Measurements from ENCODE around the gene HELLS.
"Not testable (repeated sequence)": the region's sequence is repeated elsewhere in the genome, so short reads cannot be mapped to it uniquely, and the experiment has no call there.

The HELLS gene

GRCh38 chr10:94545391-94546048 is at the start of gene HELLS:
Gene HELLS (plus strand): TSS chr10:94545788. CDS start chr10:94545922, 134 bp downstream.
- DNase-seq: peak in 13 of 14 donors; percentile 28 to 85 (median 50)

- no peak for DNase-seq
Observed at GRCh38 chr10:94496010-94496409, 49.6 kb upstream of the HELLS start.

GRCh38 chr10:94496646-94497045 is 48.9 kb upstream of the HELLS start:
- DNase-seq: no peak

GRCh38 chr10:94500063-94500462 is 45.5 kb upstream of the HELLS start:
- DNase-seq: no peak

- DNase-seq: no peak
Observed at GRCh38 chr10:94521276-94522250, 24.0 kb upstream of the HELLS start.

GRCh38 chr10:94524146-94524545 is 21.4 kb upstream of the HELLS start:
- DNase-seq: no peak

- no peak for DNase-seq
Observed at GRCh38 chr10:94524711-94525110, 20.9 kb upstream of the HELLS start.

- not testable (repeated sequence) for DNase-seq
Observed at GRCh38 chr10:94531550-94531949, 14.0 kb upstream of the HELLS start.

- no peak for DNase-seq
Observed at GRCh38 chr10:94533027-94533426, 12.6 kb upstream of the HELLS start.

GRCh38 chr10:94542282-94542681 is 3.3 kb upstream of the HELLS start:
- not testable (repeated sequence) for DNase-seq

- DNase-seq: peak in 1 of 14 donors; percentile 63
Observed at GRCh38 chr10:94546049-94546900, 687 bp downstream of the HELLS start.

GRCh38 chr10:94546901-94547185 is 1.3 kb downstream of the HELLS start:
- no peak for DNase-seq

GRCh38 chr10:94549221-94549620 is 3.6 kb downstream of the HELLS start:
- no peak for DNase-seq

GRCh38 chr10:94567714-94568307 is 22.2 kb downstream of the HELLS start:
- DNase-seq: not testable (repeated sequence)

- no peak for DNase-seq
Observed at GRCh38 chr10:94571081-94571480, 25.5 kb downstream of the HELLS start.

GRCh38 chr10:94571528-94571927 is 25.9 kb downstream of the HELLS start:
- no peak for DNase-seq

GRCh38 chr10:94578790-94579189 is 33.2 kb downstream of the HELLS start:
- no peak for DNase-seq

GRCh38 chr10:94583124-94583523 is 37.5 kb downstream of the HELLS start:
- DNase-seq: no peak

- no peak for DNase-seq
Observed at GRCh38 chr10:94591461-94592205, 46.0 kb downstream of the HELLS start.

GRCh38 chr10:94602729-94603515 is 57.3 kb downstream of the HELLS start:
- DNase-seq: no peak

GRCh38 chr10:94607111-94607510 is 61.5 kb downstream of the HELLS start:
- DNase-seq: no peak
